NCI-H82 (cell line): ENCODE data around the gene FNBP1L.
"Not testable (repeated sequence)": the region's sequence is repeated elsewhere in the genome, so short reads cannot be mapped to it uniquely, and the experiment has no call there.

Experiments used
- DNase-seq: peaks from one replicate; lab custom pipeline; 2025; lab: John Stamatoyannopoulos, UW

FNBP1L gene

DNA sequence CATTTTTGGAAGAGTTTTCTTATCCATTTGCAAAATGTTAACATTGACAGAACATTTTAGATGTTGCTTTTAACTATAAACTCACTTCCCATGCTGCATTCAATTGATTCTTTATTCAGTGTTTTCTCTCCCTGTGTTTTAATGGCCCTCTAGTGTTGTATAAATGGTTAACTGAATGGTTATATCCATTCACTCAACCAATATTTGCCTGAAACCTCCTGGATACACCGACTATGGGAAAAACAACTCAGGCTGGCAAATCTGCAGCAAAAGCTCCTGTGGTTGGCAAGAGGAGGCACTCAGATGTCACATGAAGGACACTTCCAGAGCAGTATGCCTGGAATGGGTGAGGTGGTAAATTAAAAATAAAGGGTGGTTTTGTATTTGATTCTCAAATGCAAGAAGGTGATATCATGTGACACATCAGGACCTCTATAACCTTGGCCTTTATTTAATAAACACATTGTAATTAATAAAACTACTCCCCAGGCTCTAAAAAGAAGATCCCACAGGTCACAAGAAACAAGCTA is 126.1 kb downstream of the FNBP1L start:
- no peak for DNase-seq

DNA sequence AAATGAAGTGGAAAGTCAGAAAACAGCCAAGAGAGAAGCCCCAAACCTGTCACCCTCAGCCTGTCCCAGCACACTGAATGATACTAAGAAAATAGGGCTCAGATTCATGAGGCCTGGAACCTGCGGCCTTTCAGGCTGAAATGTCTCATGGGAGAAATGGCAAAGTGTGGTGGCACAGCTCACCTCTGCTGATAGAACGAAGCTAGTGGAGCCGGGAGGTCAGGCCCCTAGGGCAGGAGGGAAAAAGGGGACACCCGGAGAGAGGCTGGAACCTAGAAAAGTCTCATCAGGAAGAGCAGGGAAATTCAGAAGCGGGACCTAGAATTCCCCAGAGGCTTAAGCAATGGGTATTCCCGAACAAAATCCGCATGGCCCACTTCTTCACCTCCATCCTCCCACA is 126.6 kb downstream of the FNBP1L start:
- DNase-seq = no peak

DNA sequence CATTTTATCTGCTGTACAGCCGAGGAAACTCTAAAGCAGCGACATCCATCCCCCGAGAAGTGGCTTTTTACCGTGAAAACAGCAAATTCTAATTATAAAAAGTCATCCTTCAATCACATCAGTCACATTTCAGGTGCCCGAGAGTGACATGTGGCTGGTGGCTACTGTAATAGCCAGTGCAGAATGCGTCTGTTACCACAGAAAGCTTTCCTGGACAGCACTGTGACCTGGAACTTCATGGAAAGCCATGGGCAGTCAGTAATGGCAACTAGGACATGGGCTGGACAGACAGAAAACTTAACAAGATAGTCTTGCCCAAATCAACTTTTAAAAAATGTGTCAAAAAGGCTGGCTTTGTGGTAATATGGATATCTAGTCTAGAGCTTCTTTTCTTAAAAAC is 127.1 kb downstream of the FNBP1L start:
- no peak for DNase-seq

DNA sequence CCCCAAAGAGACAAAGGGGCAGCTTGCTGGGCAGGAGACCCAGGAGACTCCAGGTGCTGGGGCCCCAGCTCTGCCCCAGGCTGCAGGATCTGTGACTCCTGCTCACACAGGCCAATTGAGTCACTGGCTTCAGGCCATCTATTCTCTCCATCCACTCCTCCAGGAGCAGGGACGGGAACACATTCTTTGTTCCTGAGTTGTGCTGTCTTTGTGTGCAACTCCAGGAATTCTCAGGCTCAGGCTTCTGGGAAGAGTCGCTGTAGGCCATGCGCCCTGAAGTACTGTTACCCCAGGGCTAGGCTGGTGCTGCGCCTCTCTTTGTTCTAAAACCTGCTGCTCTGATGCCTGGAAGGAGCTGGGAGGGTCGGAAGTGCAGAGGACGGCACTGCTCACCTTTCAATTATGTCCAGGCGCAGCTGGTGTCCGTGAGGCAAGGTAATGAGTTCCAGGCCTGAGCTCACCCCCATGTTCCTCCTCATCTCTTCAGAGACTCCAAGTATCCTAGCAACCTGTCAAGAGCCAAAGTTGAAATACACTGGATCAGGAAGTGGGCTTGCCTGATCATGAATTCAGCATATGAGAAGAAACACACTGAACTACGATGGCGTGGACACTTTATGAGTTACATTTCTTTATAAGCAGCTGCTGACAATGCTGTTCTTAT is 127.8 kb downstream of the FNBP1L start:
- DNase-seq = no peak

DNA sequence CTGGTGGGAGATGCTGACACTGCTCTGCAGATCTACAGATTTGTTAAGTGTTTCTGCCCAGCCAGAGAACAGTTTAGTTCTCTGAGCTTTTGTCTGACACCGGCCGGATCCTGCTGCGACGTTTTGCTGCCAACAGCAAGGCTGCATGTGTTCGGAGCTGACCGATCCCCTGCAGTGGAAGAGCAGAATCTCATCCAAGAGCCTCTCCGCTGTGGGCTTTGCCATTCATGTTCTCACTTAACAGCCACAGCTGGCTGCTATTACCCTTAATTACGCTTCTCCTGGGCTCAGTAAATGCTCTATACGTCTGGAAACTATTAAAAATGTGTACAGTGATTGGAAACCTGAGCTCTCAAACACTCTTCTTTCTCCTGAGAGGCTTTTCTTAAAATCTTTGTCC is 128.4 kb downstream of the FNBP1L start:
- DNase-seq = no peak

DNA sequence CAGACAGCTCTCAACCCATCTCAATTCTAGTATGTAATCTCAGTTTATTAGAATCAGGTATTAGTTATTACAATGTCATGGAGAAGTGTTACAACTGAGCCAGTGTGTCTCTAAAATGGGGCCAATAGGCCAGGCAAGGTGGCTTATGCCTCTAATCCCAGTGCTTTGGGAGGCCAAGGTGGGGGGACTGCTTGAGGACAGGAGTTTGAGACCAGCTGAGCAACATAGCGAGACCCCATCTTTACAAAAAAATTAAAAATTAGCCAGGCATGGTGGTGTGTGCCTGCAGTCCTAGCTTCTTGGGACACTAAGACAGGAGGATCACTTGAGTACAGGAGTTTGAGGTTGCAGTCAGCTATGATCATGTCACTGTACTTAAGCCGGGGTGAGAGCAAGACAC is 128.8 kb downstream of the FNBP1L start:
- no peak for DNase-seq

DNA sequence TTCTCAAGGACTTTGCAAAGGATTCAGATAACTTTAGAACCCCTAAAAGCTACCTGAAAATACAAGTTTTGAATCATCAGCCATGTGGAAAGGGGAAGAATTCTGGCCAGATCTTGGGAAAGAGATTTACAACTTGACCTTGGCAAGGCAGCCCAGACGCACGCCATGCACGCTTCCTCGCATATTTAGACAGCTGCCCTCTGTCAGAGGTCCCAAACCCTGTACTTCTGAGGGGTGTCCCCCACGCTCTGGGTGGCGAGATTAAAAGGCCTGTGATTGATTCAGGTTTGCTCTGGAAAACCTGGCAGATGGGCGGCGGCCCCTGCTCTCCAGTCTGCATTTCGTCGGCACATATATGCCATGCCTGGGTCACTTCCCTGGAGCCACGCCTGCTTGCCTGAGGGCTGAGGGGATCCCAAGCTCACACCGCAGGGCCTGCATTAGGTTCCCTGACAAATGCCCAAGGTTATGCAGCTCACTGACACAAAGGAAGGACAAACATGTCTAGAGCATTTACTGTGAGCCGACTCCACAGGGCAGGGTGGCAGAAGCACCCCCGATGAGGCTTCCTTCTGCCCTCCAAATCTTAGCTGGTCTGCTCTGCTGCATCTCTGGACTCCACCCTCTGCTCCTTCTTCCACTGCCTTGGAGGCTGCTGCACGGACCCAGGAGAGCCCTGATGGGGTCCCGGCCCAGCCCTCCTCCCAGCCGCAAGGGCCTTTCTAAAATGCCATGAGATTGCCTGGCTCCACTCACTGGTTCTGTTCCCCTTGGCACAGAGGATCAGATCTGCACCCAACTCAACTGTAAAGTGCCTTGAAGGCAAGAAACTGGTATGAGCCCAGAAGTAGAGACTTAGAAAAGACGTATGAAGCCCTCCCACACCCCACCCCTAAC is 129.9 kb downstream of the FNBP1L start:
- no peak for DNase-seq

DNA sequence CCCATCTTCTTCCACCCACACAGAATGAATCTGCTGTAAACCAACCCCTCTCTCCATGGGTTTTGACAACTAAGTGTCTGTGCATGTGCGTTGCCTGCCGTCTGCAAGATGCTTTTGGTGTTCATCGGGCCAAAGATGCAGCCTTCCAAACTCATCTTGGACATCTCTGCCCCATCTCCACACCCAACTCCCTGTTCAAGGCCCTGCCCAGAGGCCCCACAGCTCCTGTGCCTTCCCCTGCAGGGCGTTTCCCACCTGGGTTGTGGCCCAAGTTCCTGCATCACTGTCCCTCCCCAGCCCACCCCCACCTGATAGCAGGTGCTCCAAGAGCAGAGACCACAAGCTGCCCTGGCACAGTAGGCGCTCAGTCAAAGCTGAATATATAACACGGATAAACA is 130.5 kb downstream of the FNBP1L start:
- no peak for DNase-seq

DNA sequence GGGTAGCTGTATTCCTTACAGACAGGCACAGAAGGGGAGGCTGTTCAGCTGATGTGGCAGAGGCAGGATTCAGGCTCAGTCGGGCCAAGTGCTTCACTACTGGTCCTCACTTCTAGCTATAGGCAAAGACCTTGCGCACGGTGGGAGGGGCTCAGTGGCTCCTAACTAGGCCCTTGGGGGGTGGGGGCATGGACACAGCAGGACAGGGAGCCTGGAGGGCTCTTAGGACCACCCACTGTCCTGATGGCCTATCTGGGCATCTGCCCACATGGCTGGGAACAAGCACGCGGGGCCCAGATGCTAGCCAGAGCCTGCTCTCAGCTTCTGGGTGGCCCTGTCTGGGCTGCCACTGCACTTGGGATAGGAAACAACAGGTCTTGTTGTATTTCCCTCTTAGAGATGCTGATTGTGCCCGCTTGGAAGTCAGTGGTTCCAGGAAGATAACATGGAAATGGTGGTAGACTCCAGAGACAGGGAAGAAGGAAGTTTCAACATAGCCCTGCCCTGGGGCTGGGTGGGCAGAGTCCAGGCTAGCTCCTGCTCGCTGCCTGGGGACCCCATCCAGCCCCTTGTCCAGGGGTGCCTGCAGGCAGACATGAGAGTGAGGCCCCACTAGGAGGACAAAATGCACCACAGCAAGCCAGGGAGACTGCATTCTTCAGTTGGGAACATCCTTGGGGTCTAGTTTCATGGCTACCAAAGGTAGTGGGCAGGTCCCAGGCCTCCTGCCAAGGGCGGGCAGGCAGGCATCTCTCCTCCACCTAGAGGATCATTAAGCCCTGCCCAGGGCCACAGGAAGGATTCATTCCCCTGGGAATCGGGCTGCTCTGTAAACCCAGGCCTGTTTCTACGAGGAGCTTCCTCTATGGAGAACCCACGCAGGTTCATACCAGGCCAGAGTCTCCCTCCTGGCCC is 131.2 kb downstream of the FNBP1L start:
- no peak for DNase-seq

DNA sequence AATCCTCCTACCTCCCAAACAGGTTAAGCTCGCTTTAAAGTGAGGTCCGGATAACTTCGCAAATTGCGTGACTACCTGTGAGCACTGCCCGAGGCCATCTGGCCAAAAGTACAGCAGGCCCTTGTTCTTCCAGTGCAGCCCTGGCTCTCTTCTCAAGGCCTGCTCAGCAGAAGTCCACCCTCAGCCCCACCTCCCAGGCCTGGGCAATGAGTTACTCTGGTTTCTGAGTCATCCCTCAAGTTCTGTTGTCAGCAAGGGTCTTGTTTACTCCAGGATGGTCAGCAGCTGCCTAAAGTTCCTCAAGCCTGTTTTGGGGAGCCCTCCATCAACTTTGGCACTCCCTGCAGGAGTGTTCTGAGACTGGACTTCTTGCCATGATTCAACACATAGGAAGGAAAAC is 132.0 kb downstream of the FNBP1L start:
- no peak for DNase-seq

DNA sequence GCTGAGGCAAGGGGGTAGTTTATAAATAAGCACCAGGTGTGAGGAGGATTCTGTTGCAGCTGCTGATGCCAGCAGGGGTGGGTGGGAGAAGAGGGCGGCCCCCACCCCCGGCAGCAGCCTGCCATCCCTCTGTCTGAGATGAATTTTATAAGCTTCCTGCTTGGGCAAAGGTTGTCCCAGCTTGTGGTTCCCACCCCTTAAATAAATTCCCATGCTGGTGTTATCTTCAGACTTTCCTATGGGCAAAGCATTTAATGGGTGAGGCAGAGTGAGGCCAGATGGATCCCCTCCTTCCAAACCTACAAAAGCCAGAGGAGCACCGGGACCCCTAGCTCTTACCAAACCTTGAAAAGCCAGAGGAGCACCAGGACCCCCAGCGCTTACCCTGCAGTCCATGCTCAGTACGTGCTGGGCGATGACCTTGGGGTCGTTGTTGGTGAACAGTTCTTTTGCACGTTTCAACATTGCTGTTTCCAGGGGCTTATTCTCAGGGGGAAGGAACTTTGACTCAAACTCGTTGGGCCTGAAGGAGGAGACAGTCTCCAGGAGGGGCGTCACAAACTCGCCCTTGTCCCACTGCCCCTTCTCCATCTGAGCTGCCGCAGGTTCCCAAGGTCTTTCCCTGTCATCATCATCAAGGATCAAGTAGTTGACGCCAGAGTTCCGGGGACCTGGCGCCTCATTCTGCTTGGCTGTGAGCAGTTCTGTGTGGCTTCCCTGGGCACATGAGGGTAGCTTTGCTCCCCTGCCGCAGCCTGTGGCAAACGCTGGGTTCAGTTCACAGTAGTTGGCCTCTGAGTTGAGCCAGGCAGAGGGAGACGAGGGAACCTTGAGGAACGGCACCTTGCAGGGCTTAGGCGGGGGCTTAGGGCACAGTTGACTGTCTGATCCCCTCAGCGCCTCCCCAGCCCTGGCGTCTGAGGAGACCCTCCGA is 134.3 kb downstream of the FNBP1L start:
- DNase-seq = peak; percentile 49

DNA sequence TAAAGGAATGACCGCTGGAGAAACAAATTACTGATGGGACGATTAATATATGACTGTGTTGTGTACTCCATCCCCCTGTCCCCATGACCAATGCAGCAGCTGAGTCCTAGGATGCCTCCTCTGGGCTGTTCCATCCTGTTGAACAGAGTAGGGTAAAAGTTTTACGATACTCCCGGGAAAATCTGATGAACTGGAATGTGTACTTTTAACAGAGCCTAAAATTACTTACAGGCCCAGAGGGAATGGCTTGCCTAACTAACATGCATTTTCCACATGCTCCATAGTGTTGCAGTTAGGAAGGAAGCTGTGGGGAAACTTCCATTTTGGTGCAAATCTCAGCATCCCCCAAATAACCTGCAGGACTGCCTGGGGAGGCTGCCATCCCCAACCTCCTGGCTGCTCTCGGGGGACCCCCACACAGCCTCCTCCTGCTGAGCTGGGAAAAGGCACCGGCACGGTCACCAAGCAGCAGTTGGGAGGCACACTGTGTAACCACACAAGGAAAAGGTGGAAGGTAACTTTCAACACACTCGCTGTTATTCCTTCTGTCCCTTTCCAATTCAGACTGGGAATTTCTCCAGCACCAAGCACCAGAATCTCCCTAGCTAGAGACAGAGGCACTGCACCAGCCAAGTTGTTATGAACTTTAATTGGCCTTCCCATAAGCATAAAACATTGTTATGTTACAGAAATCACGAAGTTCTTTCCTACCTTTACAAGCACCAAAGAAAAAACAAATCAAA is 136.5 kb downstream of the FNBP1L start:
- DNase-seq = no peak

DNA sequence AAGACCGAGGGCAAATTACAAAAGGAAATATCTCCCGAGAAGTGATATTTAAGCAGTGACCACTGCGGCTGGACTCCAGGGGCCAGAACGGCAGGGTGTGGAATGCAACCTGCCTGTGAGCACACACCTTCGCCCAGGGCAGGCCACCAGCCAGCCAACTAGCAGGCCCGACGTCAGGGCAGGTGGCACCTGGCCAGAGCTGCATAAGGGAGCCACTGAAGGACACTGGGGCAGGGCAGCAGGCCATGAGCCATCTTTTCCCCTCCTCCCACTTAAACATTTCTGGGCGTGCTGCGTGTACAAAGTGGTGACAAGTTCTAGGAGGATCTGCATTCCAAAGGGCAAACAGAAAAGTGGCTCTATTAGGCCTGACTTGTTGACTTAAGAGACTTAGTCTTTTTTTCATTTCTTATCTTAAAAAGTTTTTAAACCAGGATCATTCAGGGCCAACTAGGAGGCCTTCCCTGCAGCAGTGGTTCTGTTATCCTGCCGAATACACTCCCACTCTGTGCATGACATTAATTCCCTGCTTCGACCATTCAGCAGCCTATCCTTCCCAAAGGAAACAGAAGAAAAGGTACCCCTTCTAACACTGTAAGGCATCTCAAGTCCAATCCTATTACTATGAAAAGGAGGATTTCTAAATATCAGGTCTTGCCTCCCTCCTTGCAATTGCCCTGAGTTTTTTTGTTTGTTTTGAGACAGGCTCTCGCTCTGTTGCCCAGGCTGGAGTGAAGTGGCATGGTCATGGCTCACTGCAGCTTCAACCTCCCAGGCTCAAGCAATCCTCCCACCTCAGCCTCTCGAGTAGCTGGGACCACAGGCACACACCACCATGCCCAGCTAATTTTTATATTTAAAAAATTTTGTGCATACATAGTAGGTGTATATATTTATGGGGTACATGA is 137.4 kb downstream of the FNBP1L start:
- DNase-seq = no peak

DNA sequence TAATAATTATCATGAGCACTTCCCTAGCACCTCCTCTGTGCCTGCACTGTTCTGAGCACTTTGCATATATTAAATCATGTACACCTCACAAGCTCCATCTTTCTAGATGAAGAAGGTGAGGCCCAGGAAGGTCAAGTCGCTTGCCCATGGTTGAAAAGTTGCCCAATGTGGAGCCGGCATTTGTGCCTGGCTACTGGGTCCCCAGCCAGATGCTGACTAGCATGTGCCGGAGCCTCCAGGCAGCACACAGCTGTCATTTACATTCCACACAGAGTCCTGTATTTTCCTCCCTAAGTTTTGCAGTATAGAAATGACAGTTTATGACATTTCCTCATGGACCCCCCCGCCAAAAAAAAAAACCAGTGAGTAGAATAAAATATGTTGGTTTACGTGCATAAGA is 139.4 kb downstream of the FNBP1L start:
- DNase-seq = no peak

DNA sequence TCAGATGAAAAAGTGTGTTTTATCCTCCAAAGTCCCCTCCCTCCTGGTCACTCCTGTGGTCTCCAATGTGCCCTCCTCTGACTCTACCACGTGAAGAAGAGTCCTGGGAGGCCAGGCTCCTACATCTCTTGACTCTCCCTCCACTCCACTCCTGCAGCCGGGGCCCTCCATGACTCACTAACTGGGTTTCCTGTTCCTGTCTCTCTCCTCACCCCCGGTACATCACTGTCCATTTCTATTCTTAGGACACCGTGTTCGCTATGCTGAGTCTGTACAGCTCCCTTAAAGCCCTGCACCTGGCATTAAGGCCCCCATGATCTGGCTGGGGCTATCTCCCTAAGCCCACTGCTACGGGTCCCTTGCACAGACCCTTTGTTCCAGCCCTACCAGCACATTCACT is 140.3 kb downstream of the FNBP1L start:
- no peak for DNase-seq

DNA sequence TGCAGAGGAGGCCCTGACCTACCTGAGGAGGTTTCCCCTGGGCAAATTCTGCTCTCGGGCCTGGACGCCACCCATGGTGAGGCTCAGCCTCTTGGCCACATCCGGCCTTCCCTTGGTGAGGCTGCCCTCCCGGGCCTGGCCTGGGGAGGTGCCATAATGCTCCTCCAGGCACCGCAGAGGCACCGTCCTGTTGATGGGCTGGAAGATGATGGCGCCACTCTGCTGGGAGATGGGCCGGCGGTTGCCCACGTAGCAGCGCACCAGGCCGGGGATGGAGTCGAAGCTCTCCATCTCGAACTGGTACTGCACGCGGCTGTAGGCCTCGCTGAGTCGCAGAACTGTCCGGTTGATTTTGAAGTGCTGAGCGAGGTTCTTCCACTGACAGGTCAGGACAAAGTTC is 141.0 kb downstream of the FNBP1L start:
- DNase-seq = no peak

DNA sequence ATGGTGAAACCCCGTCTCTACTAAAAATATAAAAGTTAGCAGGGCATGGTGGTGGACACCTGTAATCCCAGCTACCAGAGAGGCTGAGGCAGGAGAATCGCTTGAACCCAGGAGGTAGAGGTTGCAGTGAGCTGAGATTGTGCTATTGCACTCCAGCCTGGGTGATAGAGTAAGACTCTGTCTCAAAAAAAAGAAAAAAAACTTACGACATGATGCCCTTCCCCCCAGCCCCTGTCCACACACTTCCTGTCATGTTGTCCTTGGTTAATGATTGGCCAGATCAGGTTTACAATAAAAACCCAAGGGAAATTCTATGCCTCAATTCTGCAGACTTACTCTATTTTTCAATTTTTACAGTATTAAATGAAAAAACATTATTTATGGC is 143.4 kb downstream of the FNBP1L start:
- DNase-seq = not testable (repeated sequence)

DNA sequence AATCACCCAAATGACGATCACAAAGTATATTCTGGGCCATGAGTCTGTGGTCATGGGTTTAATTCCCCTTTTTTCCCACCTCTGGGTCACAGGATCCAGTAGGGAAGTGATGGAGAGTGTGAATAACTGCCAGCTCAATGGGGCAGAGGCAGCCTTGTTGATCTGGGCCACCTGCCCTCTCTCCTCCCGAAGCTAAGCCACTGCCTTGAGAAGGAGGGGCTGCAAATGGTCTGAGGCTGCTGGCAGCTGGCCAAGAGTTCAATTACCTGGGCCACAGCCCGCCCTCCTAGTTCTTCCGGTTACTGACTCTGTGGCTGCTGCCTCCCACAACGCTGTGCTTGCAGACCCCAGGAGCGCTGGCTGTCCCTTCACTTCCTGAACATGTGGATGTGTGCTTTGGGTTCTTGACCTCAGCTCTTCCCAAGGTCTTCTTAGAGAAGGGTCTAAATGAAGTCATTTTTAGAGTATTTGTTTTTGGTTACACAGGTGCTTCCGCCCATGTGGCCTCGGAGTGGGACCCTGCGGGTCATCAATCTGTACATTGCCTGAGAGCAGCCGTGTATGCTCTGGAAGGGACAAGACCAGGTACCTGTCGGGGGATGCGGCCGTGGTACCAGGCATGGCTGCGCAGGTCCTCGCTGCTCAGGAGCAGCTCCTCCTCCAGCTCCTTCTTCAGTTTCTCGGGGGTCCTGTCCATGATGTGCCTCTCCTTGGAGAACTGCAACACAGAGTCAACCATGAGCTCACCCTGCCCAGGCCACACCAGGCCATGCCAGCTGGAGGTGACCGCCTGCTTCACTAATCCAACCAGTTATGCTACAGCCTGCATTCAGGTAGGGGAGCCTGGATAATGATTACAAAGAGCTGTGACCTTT is 144.0 kb downstream of the FNBP1L start:
- DNase-seq = peak; percentile 98
